Neural progenitor cell (in vitro differentiated cells): ENCODE results near the gene NAA35.

Source experiments
- CTCF ChIP-seq: fragments of 200-600 bp; sonication (generic); IDR thresholded peaks from 2 replicates; pipeline ENCODE4 v1.5.1; 2017; ENCODE audit warnings: antibody characterized with exemption, mild to moderate bottlenecking
- EZH2 ChIP-seq: fragments of 200-600 bp; sonication (generic); IDR thresholded peaks from 2 replicates; pipeline ENCODE4 v1.6.1; 2017; ENCODE audit warnings: antibody characterized with exemption, mild to moderate bottlenecking, moderate library complexity
- EZH2phosphoT487 ChIP-seq: fragments of 200-600 bp; sonication (generic); IDR thresholded peaks from 2 replicates; pipeline ENCODE4 v1.6.1; 2017; ENCODE audit warnings: antibody characterized with exemption

- TF ChIP-seq CTCF (no peak), EZH2phosphoT487 (no peak), EZH2 (no peak)
These were observed 45.3 kb upstream of the NAA35 start for GRCh38 chr9:85895685-85896084.
